Stimulated activated CD8-positive, alpha-beta memory T cell treated with anti-CD3 and anti-CD28 coated beads, Interleukin-4, amount 100 ng/mL, for 48 hours (primary cell): ENCODE measurements around the gene PODNL1.
"Not testable (repeated sequence)": the region's sequence is repeated elsewhere in the genome, so short reads cannot be mapped to it uniquely, and the experiment has no call there.

ENCODE experiments used
- DNase-seq: peaks from one replicate; pipeline ENCODE4 v3.0.0-alpha.2; 2020

The PODNL1 gene

DNA sequence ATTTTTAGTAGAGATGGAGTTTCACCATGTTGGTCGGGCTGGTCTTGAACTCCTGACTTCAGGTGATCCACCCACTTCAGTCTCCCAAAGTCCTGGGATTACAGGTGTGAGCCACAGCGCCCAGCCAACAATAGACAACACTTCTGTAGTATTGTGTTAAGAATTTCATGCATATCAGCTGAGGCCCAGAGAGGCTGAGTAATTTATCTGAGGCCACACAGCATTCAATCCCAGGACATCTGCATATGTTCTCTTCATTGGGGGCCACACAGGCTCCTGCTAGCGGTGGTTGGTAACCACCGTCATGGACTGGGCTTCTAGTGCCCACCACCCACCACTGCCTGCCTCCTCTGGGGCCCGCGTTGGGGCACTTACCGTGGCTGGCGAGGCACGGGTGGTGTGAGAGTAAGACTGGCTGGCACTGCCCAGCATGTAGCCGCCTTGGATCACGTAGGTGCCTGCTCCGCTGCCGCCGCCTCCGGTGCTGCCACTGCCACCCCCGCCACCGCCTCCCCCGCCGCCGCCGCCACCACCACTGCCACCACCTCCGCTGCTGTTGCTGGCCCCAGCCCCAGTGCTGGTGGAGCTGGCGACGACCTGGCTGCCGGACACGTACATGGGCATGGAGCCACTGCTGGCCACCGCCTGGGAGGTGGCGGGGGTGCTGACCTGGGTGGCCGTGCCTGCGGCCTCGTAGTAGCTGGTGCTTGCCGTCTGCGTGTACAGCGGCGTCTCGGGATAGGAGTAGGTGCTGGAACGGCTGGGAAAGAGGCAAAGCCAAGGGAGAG lies 34.3 kb upstream of the PODNL1 start:
- no peak for DNase-seq

DNA sequence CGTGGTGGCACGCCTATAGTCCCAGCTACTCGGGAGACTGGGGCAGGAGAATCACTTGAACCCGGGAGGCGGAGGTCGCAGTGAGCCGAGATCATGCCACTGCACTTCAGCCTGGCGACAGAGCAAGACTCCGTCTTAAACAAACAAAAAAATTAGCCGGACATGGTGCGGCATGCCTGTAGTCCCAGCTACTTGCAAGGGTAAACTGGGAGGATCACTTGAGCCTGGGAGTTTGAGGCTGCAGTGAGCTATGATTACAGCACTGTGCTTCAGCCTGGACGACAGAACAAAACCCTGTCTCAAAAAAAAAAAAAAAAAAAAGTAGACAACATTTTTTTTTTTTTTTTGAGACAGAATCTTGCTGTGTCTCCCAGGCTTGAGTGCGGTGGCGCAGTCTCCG lies 33.7 kb upstream of the PODNL1 start:
- not testable (repeated sequence) for DNase-seq

- DNase-seq = no peak
Measured at GRCh38 chr19:13969897-13970296, 31.7 kb upstream of the PODNL1 start.

DNA sequence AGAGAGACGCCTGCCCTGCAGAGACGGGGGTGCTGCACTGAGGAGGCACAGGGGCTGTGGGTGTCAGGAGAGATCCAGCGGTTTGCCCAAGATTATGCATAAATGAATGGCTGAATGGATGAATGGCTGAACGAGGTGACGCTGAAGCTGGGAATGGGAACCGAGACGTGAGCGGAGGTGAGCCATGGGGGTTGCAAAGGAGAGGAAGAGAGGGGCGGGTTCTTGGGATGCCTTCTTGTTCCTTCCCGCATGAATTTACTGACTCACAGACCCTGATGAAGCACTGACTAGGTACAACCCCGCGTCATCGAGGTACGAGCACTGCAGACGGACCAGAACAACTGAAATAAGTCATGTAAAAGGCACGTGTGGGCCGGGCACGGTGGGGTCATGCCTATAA lies 30.8 kb upstream of the PODNL1 start:
- no peak for DNase-seq

- DNase-seq = no peak
Measured at GRCh38 chr19:13968383-13968935, 30.2 kb upstream of the PODNL1 start.

DNA sequence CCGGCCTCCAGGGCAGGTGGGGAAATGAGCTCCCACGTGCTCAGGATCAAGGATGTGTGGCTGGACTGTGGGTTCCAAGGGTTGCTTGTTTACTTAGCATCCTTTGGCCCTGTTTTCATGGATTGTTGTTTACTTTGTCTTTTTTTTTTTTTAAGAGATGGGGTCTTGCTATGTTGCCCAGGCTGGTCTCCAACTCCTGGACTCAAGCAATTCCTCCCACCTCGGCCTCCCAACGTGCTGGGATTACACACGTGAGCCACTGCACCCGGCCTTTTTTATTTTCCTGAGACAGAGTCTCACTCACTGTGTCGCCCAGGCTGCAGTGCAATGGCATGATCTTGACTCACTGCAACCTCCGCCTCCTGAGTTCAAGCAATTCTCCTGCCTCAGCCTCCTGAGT lies 29.0 kb upstream of the PODNL1 start:
- not testable (repeated sequence) for DNase-seq

GRCh38 chr19:13966684-13967128 lies 28.5 kb upstream of the PODNL1 start:
- no peak for DNase-seq

- no peak for DNase-seq
Measured at GRCh38 chr19:13965926-13966683, 27.9 kb upstream of the PODNL1 start.

DNA sequence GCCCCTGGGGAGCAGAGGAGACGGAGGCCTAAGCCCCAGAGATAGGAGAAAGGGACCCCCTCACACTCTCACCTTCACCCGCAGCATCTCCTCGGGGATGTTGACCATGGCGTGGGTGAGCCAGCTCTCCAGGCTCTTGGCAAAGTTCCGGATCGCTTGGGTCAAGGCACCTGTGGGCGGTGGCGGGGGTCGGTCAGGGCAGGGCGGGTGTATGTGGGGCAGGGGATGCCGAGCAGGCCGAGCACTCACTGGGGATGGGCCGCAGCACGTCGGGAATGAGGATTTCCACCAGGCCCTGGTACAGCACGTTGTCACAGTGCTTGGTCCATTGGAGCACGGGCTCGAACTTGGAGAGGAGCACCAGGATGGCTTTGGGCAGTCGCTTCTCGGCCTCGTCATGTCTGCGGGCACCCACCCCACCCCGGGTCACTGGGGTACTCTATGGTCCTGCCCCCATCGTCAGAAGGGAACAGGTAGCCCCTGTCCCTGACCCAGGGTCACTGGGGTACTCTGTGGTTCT lies 27.2 kb upstream of the PODNL1 start:
- no peak for DNase-seq

DNA sequence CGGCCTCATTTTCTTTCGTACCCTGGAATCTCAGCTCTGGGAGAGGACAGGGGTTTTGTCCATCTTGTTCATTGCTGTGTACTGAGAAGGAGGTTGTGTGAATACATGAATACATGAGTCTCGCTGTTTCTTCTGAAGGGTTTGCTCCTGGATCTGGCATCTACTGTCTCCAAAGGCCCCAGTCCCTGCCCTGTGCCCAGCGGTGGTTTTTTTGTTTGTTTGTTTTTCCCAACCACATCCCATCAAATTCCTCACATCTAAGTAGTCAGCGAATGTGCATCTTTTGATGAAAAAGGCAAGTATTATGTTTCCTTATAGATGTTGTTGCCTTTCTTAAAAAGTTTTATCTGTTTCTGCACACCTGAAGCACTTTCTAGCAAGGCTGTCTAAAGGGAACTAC lies 26.6 kb upstream of the PODNL1 start:
- DNase-seq = no peak

GRCh38 chr19:13963603-13964105 lies 25.4 kb upstream of the PODNL1 start:
- DNase-seq = no peak

DNA sequence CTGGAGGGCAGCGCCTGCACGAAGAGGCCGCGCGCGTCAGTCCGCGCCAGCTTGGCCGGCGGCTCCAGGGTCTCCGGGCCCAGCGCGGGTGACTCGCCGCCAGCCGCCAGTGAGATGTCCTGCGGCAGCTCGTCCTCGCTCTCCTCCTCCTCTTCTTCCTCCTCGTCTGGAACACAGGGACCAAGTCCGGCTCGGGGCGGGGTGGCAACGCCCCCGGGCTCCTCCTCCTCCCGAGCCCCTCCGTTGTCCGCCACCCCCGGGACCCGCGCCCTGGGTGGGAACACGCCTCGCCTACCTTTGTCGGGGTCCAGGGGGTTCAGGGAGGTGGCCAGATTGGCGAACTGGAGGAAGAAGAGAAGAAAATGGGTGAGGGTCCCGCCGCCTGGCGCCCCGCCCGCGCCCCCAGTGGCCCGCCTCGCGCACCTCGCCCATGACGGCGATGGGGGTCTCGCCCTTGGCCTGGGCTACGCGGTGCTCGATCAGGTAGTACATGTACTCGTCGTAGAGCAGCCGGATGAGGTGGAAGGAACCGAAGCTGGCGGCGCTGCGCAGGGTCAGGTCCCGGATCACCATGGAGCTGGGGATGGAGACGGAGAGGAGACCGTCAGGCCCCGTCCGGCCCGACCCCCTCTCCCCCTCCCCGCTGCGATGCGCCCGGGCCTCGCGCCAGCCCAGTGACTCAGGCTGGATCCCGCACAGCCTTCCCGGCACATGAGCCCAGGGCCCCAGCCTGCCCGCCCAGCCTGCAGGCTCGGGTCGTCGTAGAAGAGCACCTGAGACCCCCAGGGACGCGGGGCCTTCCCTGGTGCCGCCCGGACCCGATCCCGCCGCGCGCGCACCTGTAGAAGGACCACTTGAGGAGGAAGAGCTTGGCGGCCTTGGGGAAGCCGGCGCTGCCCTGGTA lies 24.7 kb upstream of the PODNL1 start:
- no peak for DNase-seq

DNA sequence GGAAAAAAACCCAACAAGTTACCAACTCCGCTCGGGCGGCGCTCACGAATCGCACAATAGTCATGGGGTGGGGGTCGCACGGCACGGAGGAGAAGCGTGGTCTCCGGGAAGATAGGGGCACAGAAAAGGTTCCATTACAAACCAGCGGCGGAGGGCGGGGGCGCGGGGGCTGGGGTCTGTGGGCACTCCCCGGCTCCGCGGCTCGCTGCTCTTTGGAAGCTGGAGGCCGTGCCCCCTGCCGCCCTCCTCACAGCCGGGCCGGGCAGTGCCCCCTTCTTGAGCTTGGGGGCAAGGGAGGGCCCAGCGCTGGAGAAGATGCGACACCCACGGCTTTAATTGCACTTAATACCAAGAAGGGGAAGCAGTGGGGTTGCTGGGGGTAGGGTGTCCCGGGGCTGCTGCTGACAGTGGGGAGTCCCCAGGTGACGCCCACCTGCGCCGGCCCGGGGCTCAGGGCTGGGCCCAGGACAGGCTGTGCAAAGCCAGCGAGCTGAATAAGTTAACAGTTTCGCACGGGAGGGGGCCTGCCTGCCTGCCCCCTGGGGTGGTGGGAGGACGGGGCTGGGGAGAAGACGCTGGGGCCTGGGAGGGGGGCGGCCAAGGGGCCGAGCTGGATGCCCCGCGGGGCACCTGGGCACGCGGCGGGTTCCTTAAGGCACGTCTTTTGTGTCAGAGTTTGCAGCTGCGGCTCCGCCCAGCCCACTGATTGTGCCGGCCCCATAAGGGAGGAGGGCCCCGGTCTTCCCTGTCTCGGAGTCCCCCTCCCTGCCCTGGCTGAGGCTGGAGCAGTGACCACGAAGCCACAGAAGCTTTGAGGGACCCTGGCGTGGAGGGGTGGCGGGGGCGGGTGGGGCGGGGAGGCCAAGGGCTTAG lies 23.8 kb upstream of the PODNL1 start:
- DNase-seq = no peak

DNA sequence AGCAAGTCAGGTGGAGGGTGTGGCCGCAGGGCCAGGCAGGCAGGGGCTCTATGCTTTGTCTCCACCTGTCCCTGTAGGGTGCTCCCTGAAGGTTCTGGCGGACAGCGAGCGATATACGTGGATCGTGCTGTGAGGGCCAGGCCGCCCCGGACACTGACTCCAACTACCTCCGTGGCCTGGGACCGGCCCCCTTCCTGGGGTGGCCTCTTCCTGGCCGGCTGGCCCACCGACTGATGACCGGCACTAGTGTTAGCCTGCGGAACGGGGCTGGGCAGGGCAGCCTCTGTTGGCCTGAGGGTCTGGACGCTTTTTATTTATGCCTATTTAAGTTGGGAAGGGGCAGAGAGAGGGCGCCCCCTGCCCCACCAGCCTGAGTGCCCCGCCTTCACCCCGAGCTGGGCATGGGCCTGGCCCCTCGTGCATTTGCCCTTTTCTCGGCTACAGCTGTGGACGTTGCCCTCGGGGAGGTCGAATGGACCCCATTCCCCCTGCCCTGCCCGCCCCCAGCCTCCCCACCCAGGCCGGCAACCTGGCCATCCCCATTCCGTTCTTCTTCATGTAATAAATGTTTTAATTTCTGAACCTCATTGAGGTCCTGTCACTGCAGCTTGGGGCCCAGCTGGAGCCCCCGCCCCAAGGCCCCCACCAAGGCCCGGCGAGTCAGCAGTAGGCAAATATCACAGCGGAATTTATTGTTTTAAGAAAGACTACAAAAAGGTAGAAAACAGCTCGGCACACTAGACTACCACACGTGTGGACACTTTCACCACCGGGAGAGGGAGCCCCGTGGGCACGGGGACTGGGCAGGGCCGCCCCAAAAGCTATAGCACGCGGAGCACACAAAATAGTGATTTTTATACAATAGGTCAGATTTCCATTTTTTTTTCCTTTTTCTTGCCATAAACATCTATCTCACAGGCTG lies 22.9 kb upstream of the PODNL1 start:
- DNase-seq = no peak

- DNase-seq = peak; percentile 50
Measured at GRCh38 chr19:13959962-13960862, 22.0 kb upstream of the PODNL1 start.

DNA sequence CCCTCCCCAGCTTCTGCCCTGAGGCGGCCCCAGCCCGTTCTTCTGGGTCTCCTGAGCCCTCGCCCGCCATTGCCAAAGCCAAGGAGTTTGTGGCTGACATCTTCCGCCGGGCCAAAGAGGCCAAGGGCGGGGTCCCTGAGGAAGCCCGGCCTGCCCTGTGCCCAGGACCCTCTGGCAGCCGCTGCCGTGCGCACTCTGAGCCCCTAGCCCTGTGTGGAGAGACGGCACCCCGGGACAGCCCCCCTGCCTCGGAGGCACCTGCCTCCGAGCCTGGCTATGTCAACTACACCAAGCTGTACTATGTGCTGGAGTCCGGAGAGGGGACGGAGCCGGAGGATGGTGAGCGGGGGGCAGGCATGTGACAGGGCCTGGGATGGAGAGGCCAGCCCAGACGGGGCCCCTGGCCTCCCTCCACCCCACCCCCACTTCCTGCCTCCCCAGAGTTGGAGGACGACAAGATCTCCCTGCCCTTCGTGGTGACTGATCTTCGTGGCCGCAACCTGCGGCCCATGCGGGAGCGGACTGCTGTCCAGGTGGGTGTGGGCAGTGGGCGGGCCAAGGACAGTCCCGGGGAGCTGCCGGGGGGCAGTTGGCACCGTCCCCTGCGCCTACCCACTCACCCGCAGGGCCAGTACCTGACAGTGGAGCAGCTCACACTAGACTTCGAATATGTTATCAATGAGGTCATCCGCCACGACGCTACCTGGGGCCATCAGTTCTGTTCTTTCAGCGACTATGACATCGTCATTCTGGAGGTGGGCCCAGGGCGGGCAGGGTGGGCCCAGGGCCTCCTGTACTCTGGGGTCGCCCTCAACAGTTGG lies 21.1 kb upstream of the PODNL1 start:
- DNase-seq = no peak

DNA sequence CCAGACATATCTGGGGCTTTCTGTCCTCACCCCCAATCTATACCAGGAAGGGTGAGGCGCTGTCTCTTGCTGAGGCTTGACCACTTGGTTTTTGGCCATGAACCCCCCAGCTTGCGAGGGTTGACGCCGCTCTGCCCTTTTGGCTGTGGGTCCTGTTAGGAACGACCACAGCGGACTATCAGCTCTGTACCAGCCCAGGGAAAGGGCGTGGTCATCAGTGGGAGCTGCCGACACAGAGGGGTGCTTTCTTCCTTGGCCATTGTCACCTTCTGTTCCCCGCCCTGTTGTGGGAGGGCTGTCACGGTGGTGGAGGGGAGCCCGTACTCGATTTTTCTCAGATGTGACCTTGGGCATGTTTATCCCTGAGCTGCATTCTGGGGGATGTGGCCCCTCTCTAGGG lies 19.8 kb upstream of the PODNL1 start:
- no peak for DNase-seq

DNA sequence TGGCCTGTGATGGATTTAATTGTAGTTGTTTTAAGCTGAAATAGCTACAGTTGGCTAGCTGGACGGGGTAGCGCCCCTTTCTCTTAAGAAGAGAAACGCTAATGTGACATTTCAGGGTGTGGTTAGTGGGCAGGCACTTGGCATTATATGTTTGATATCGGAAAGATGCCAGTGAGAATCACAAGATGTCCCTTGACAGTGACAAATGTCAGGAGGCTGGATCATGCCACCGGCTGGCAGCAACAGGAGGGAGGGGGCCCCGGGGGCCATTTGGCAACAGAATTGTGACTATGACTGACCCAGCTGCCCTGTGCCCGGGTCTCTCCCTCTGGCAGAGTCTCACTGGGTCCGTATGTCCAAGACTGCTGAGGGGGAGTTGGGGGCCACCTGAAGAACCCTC lies 18.8 kb upstream of the PODNL1 start:
- no peak for DNase-seq
